ENCODE measurements around the gene KLF15.

GRCh38 chr3:126294211-126294808 lies 62.9 kb downstream of the KLF15 start:
- TF ChIP-seq RNF2 (IDR thresholded peaks at IDR 0.05; ENCODE audit: borderline replicate concordance, low read depth, low read length, missing control alignments, poor library complexity, severe bottlenecking): no peak
- TF ChIP-seq EZH2 (IDR thresholded peaks at IDR 0.05; ENCODE audit: low read depth, low read length, severe bottlenecking): no peak
- no peak for TF ChIP-seq CTCF (IDR thresholded peaks at IDR 0.05; ENCODE audit: control extremely low read depth in 1 of 3, insufficient read depth in 1 of 3, low read depth in 1 of 3, low read length in 3 of 3)
- TF ChIP-seq POLR2AphosphoS5 (IDR thresholded peaks at IDR 0.05; ENCODE audit: low read depth, low read length): no peak
- TF ChIP-seq SIX5 (IDR thresholded peaks at IDR 0.05; ENCODE audit: low read depth, low read length): no peak
- no peak for TF ChIP-seq SAP30 (IDR thresholded peaks at IDR 0.05; ENCODE audit: insufficient read depth, insufficient replicate concordance, low read length)
- no peak for TF ChIP-seq SIN3A (conservative IDR thresholded peaks at IDR 0.05 in 1 of 2, IDR thresholded peaks at IDR 0.05 in 1 of 2; ENCODE audit: low read depth in 1 of 2, low read length in 2 of 2)
- TF ChIP-seq RFX5 (IDR thresholded peaks at IDR 0.05; ENCODE audit: borderline replicate concordance, low read depth, low read length): no peak
- TF ChIP-seq SP2 (IDR thresholded peaks at IDR 0.05; ENCODE audit: low read length): no peak
- no peak for TF ChIP-seq SP4 (IDR thresholded peaks at IDR 0.05; ENCODE audit: low read length)
- TF ChIP-seq CHD1 (IDR thresholded peaks at IDR 0.05; ENCODE audit: low read depth, low read length): no peak
- no peak for TF ChIP-seq YY1 (IDR thresholded peaks at IDR 0.05; ENCODE audit: low read depth, low read length)
- no peak for TF ChIP-seq USF2 (IDR thresholded peaks at IDR 0.05; ENCODE audit: low read length)

All from H1 (cell line).